GM08714 (cell line): ENCODE data around the gene CLEC18B.
"Not testable (repeated sequence)": the region's sequence is repeated elsewhere in the genome, so short reads cannot be mapped to it uniquely, and the experiment has no call there.

Experiments
- H3K4me3 ChIP-seq: fragments of 200-500 bp; sonication (Bioruptor generic); 2 replicates; pipeline ENCODE4 v1.5.1; 2014; ENCODE audit warnings: mild to moderate bottlenecking, low read length, inconsistent platforms

The CLEC18B gene

GRCh38 chr16:74412775-74413390 is 8.4 kb downstream of the CLEC18B start:
- not testable (repeated sequence) for H3K4me3 ChIP-seq

- H3K4me3 ChIP-seq: not testable (repeated sequence)
Measured at GRCh38 chr16:74412138-74412774, 9.0 kb downstream of the CLEC18B start.

- H3K4me3 ChIP-seq: not testable (repeated sequence)
Measured at GRCh38 chr16:74410981-74411380, 10.3 kb downstream of the CLEC18B start.

GRCh38 chr16:74410057-74410957 is 11.0 kb downstream of the CLEC18B start:
- not testable (repeated sequence) for H3K4me3 ChIP-seq

GRCh38 chr16:74409185-74409981 is 11.9 kb downstream of the CLEC18B start:
- H3K4me3 ChIP-seq: not testable (repeated sequence)

GRCh38 chr16:74407362-74407705 is 13.9 kb downstream of the CLEC18B start:
- H3K4me3 ChIP-seq: not testable (repeated sequence)

- H3K4me3 ChIP-seq: not testable (repeated sequence)
Measured at GRCh38 chr16:74406600-74407361, 14.5 kb downstream of the CLEC18B start.

GRCh38 chr16:74404148-74404933 is 16.9 kb downstream of the CLEC18B start:
- not testable (repeated sequence) for H3K4me3 ChIP-seq

GRCh38 chr16:74400238-74400637 is 21.0 kb downstream of the CLEC18B start:
- H3K4me3 ChIP-seq: not testable (repeated sequence)

GRCh38 chr16:74398212-74398895 is 22.9 kb downstream of the CLEC18B start:
- not testable (repeated sequence) for H3K4me3 ChIP-seq

GRCh38 chr16:74396521-74397017 is 24.7 kb downstream of the CLEC18B start:
- H3K4me3 ChIP-seq: not testable (repeated sequence)

- not testable (repeated sequence) for H3K4me3 ChIP-seq
Measured at GRCh38 chr16:74394604-74395003, 26.7 kb downstream of the CLEC18B start.

GRCh38 chr16:74394131-74394530 is 27.1 kb downstream of the CLEC18B start:
- not testable (repeated sequence) for H3K4me3 ChIP-seq

GRCh38 chr16:74391454-74392050 is 29.7 kb downstream of the CLEC18B start:
- not testable (repeated sequence) for H3K4me3 ChIP-seq

GRCh38 chr16:74382339-74383034 is 38.8 kb downstream of the CLEC18B start:
- not testable (repeated sequence) for H3K4me3 ChIP-seq

GRCh38 chr16:74373847-74374184 is 47.5 kb downstream of the CLEC18B start:
- H3K4me3 ChIP-seq: not testable (repeated sequence)
